ENCODE results near the gene CTAG2.
"Not testable (repeated sequence)": the region's sequence is repeated elsewhere in the genome, so short reads cannot be mapped to it uniquely, and the experiment has no call there.

- not testable (repeated sequence) for TF ChIP-seq CTCF (IDR thresholded peaks at IDR 0.05); EZH2 (IDR thresholded peaks at IDR 0.05; ENCODE audit: borderline replicate concordance, insufficient read depth, low read depth, low read length, poor library complexity, severe bottlenecking)
Observed at GRCh38 chrX:154690438-154690837, 37.1 kb upstream of the CTAG2 start.

Measured in B cell (primary cell).